Heart right ventricle (tissue), 16 donors: Measurements from ENCODE around the gene ETV1. TPM values are rescaled to one million over a fixed set of nuclear protein-coding genes. Genes with fewer than 3 reads are reported as not detected.

Experiments used
- ATAC-seq, 8 donors: fragments of 200-7000 bp; cut with Tn5 transposase; one replicate each; pipeline ENCODE4 v1.9.1; 2020; ENCODE audit warnings: mild to moderate bottlenecking in 8 of 8, moderate library complexity in 8 of 8, moderate number of reproducible peaks in 1 of 8
- DNase-seq, 2 donors: peaks; one replicate each; pipeline ENCODE4 v3.0.0-alpha.2; 2020
- H3K27ac ChIP-seq, 10 donors: fragments of 200-600 bp; sonication (generic) in 2 of 10; one replicate each; pipeline versions ENCODE4 v1.5.0 to v1.8.0; 2020 to 2022; ENCODE audit warnings: mild to moderate bottlenecking in 3 of 10
- H3K27me3 ChIP-seq, 7 donors: fragments of 200-600 bp; one replicate each; pipeline ENCODE4 v1.8.0; 2021 to 2022; ENCODE audit warnings: mild to moderate bottlenecking in 2 of 7
- H3K36me3 ChIP-seq, 9 donors: fragments of 200-600 bp; sonication (generic) in 1 of 9; one replicate each; pipeline versions ENCODE4 v1.5.0 to v1.8.0; 2020 to 2022; ENCODE audit warnings: mild to moderate bottlenecking in 2 of 9
- H3K4me1 ChIP-seq, 9 donors: fragments of 200-600 bp; sonication (generic) in 1 of 9; one replicate each; pipeline versions ENCODE4 v1.5.0 to v1.8.0; 2020 to 2022; ENCODE audit warnings: mild to moderate bottlenecking in 4 of 9
- H3K4me3 ChIP-seq, 10 donors: fragments of 200-600 bp; sonication (generic) in 2 of 10; one replicate each; pipeline versions ENCODE4 v1.5.0 to v1.8.0; 2020 to 2022; ENCODE audit warnings: mild to moderate bottlenecking in 7 of 10, moderate library complexity in 2 of 10
- H3K9me3 ChIP-seq, 11 donors: fragments of 200-600 bp in 10 of 11; sonication (generic) in 2 of 11; one replicate each; pipeline versions ENCODE4 v1.5.0 to v1.8.0; 2013 to 2022; ENCODE audit warnings: mild to moderate bottlenecking in 2 of 11, control low read depth in 1 of 11, moderate library complexity in 1 of 11
- WGBS, 2 donors: extraction: QIAGEN DNeasy Blood & Tissue Kit; methylation state at CpG; one replicate each; pipeline ENCODE4 v1.1.7; 2013; ENCODE audit warnings: inconsistent platforms in 1 of 2; 5-methylcytosine and 5-hydroxymethylcytosine counted together
- intact Hi-C, 10 donors: fragments of 100-400 bp; cut with DNase I; formaldehyde crosslinking; loops; one replicate each; pipeline versions ENCODE4 v1.11.1 to v1.14.2; 2022
- polyA plus RNA-seq, 2 donors: library from polyadenylated mRNA; stranded (reverse); fragments of 200-250 nt; gene quantifications; one replicate each; pipeline ENCODE4 v1.2.3, GENCODE V29; 2013
- total RNA-seq, 10 donors: library from RNA; stranded (reverse); fragmentation: NEBNext Ultra II Directional in 3 of 10; extraction: Animal tissue kit (Norgen Biotek cat#: 25700) in 3 of 10; gene quantifications; one replicate each; pipeline versions ENCODE4 v1.2.1 to v1.2.4, GENCODE V29; 2021 to 2023
- TF ChIP-seq, protein P1 (sequence below), 9 donors: fragments of 200-600 bp; sonication (generic) in 2 of 9; IDR thresholded peaks; one replicate each; pipeline versions ENCODE4 v1.5.0 to v1.8.0; 2021 to 2022; ENCODE audit warnings: antibody characterized with exemption in 9 of 9, mild to moderate bottlenecking in 5 of 9, moderate library complexity in 1 of 9
- donor health status: Arrhythmogenic right ventricular cardiomyopathy.
- donor health status: ischemic (EF 13 %, LVEDD 7.1; RV severe dilation, severe dysfunction).
- donor health status: healthy with polysubstance abuse.
- donor health status: DM: no; HTN: yes; CAD: no.
- donor health status: DM: no; HTN: no; CAD: no.
- donor health status: ischemic (EF 25% LVEDD 6.9; RV normal size, moderate dysfunction).
- donor health status: ischemic (EF 25% LVEDD 5.7; RV mildly dilated, moderate dysfunction).
- donor health status: healthy.
- donor health status: DM: yes; HTN: yes; CAD: no.
- donor health status: Ischemic cardiomyopathy.
- donor health status: ischemic (EF 35%, LVEDD 5.7; RV mildly dilated, moderate dysfunction).
- donor health status: nonischemic (EF 11% LVEDD 7.7; RV severe dilation, severe dysfunction).
- donor health status: DM: yes; HTN: yes; CAD: no.
- donor health status: PGD.
- donor health status: ischemic (EF 29% LVEDD 5.4; RV normal size, mild dysfunction).
- donor health status: nonischemic (EF 23%, LVEDD 6.1; RV moderate dilation, normal function).

The ETV1 gene
- total and polyA plus RNA-seq, 12 donors = 9.5 to 118 (median 55.1) TPM

- intact Hi-C loops = no loop called here
- Histone ChIP-seq H3K27me3 (no peaks in the 10 kb centered on the region), H3K4me3 (no peak overlapping the region), H3K4me1 (peaks cover 0 to 15% (median 0%) of the 10 kb centered on the region in 9 donors), H3K9me3 (no peaks in the 10 kb centered on the region), H3K27ac (no peak overlapping the region), H3K36me3 (peaks cover 0 to 36% (median 5%) of the 10 kb centered on the region in 9 donors)
- DNase-seq (no peak), ATAC-seq (no peak)
- TF ChIP-seq, protein P1, sequence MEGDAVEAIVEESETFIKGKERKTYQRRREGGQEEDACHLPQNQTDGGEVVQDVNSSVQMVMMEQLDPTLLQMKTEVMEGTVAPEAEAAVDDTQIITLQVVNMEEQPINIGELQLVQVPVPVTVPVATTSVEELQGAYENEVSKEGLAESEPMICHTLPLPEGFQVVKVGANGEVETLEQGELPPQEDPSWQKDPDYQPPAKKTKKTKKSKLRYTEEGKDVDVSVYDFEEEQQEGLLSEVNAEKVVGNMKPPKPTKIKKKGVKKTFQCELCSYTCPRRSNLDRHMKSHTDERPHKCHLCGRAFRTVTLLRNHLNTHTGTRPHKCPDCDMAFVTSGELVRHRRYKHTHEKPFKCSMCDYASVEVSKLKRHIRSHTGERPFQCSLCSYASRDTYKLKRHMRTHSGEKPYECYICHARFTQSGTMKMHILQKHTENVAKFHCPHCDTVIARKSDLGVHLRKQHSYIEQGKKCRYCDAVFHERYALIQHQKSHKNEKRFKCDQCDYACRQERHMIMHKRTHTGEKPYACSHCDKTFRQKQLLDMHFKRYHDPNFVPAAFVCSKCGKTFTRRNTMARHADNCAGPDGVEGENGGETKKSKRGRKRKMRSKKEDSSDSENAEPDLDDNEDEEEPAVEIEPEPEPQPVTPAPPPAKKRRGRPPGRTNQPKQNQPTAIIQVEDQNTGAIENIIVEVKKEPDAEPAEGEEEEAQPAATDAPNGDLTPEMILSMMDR (IDR thresholded peaks at IDR 0.05) = no peak
- WGBS, 2 donors = 61 to 78% methylated on average over 4 of the region's 4 CpGs
Measured at GRCh38 chr7:13912715-13913278, 76.7 kb downstream of the ETV1 start.

DNA sequence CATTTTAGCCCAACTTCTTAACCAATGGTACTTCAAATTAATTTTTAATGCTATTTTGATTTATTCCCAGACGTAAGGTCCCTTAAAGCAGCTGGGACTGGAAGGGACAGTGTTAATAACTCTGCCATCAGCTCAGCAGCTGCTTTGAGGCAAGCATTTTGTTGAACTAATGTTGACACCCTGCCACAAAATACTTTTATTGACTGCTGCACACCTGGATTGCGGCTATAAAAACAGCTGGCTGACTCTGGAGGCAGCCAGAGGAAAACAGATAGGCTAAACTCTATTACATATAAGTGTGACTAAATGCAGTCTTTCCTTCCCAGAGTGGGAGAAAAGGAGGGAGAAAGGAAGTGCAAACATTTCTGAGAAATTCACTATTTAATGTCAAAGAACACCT is 77.6 kb downstream of the ETV1 start:
- Histone ChIP-seq H3K36me3 (peaks cover 0 to 45% (median 5%) of the 10 kb centered on the region in 9 donors), H3K27me3 (no peaks in the 10 kb centered on the region), H3K4me1 (peaks cover 0 to 15% (median 0%) of the 10 kb centered on the region in 9 donors), H3K4me3 (no peak overlapping the region), H3K27ac (no peak overlapping the region), H3K9me3 (no peaks in the 10 kb centered on the region)
- WGBS, 2 donors = 53 to 73% methylated on average over 2 of the region's 2 CpGs
- no peak for ATAC-seq
- intact Hi-C loops = no loop called here
- TF ChIP-seq, protein P1 (IDR thresholded peaks at IDR 0.05) = no peak
- no peak for DNase-seq

GRCh38 chr7:13910805-13911551 is 78.5 kb downstream of the ETV1 start:
- H3K4me3 ChIP-seq = no peak overlapping the region
- 63 to 65% methylated on average over 8 of the region's 8 CpGs for WGBS, 2 donors
- H3K4me1 ChIP-seq = peaks cover 0 to 15% (median 0%) of the 10 kb centered on the region in 9 donors
- peaks cover 0 to 49% (median 11%) of the 10 kb centered on the region in 9 donors for H3K36me3 ChIP-seq
- DNase-seq = no peak
- H3K27ac ChIP-seq = no peak overlapping the region
- TF ChIP-seq, protein P1 (IDR thresholded peaks at IDR 0.05) = no peak
- no peaks in the 10 kb centered on the region for H3K27me3 ChIP-seq
- no peaks in the 10 kb centered on the region for H3K9me3 ChIP-seq
- ATAC-seq = no peak
- intact Hi-C loops = no loop called here

- WGBS, 2 donors = 83 to 86% methylated on average over 8 of the region's 8 CpGs
- Histone ChIP-seq H3K9me3 (no peaks in the 10 kb centered on the region), H3K27me3 (no peaks in the 10 kb centered on the region), H3K27ac (no peak overlapping the region), H3K36me3 (peaks cover 0 to 61% (median 17%) of the 10 kb centered on the region in 9 donors), H3K4me1 (peaks cover 0 to 24% (median 8%) of the 10 kb centered on the region in 9 donors), H3K4me3 (no peak overlapping the region)
- DNase-seq (no peak), ATAC-seq (no peak)
- TF ChIP-seq, protein P1 (IDR thresholded peaks at IDR 0.05) = no peak
- intact Hi-C loops = no loop called here
Measured at GRCh38 chr7:13908667-13909397, 80.6 kb downstream of the ETV1 start.
